ENCODE measurements around the gene CAB39L.

DNA sequence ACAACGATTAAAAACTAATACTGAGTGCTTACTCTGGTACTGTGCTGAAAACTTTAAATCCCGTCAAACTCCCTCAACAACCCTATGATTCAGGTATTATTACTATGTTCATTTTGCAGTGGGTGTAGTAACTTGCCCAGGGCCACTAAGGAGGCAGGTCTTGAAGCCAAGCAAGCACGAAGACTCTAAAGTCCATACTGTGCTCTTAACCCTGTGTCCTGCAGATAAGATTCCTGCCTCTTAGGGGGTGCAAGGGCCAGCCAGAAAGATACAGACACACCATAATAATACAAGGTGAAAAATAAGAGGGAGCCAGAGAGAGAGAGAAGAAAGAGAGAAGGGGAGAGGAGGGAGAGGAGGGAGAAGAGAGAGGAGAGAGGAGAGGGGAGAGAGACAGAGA is 100.6 kb downstream of the CAB39L start:
- TF ChIP-seq, protein P1, sequence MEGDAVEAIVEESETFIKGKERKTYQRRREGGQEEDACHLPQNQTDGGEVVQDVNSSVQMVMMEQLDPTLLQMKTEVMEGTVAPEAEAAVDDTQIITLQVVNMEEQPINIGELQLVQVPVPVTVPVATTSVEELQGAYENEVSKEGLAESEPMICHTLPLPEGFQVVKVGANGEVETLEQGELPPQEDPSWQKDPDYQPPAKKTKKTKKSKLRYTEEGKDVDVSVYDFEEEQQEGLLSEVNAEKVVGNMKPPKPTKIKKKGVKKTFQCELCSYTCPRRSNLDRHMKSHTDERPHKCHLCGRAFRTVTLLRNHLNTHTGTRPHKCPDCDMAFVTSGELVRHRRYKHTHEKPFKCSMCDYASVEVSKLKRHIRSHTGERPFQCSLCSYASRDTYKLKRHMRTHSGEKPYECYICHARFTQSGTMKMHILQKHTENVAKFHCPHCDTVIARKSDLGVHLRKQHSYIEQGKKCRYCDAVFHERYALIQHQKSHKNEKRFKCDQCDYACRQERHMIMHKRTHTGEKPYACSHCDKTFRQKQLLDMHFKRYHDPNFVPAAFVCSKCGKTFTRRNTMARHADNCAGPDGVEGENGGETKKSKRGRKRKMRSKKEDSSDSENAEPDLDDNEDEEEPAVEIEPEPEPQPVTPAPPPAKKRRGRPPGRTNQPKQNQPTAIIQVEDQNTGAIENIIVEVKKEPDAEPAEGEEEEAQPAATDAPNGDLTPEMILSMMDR (IDR thresholded peaks at IDR 0.05): no peak
- no peak for TF ChIP-seq POLR2A (IDR thresholded peaks at IDR 0.05)
